Islet precursor cell (in vitro differentiated cells): ENCODE measurements around the gene UBE2M.
A peak's percentile ranks its signal among the peaks of the same experiment; 100 is the strongest.

ENCODE experiments used
- DNase-seq: peaks from one replicate; pipeline ENCODE4 v3.0.0-alpha.2; 2018

The UBE2M gene

GRCh38 chr19:58538257-58539168, 19.9 kb downstream of the UBE2M start:
- DNase-seq = peak; percentile 92

GRCh38 chr19:58536852-58537798, 21.3 kb downstream of the UBE2M start:
- DNase-seq = no peak

GRCh38 chr19:58535857-58536256, 22.6 kb downstream of the UBE2M start:
- DNase-seq = no peak

GRCh38 chr19:58531034-58531840, 27.2 kb downstream of the UBE2M start:
- no peak for DNase-seq

- no peak for DNase-seq
Measured at GRCh38 chr19:58529405-58529804, 29.0 kb downstream of the UBE2M start.

- no peak for DNase-seq
Measured at GRCh38 chr19:58522709-58523108, 35.7 kb downstream of the UBE2M start.

- DNase-seq = no peak
Measured at GRCh38 chr19:58521651-58522050, 36.8 kb downstream of the UBE2M start.

- no peak for DNase-seq
Measured at GRCh38 chr19:58520257-58520599, 38.2 kb downstream of the UBE2M start.

GRCh38 chr19:58519355-58520256, 38.8 kb downstream of the UBE2M start, which contains the start of gene ZBTB45:
Gene ZBTB45 (minus strand): TSS chr19:58519810. CDS start chr19:58517673, 2,137 bp downstream.
- peak; percentile 98 for DNase-seq

- peak; percentile 85 for DNase-seq
Measured at GRCh38 chr19:58519087-58519354, 39.4 kb downstream of the UBE2M start.

GRCh38 chr19:58518256-58519086, 39.9 kb downstream of the UBE2M start:
- no peak for DNase-seq

GRCh38 chr19:58516964-58517833, 41.2 kb downstream of the UBE2M start:
- no peak for DNase-seq

GRCh38 chr19:58516246-58516836, 42.1 kb downstream of the UBE2M start:
- DNase-seq = no peak

- no peak for DNase-seq
Measured at GRCh38 chr19:58515259-58515658, 43.2 kb downstream of the UBE2M start.

- DNase-seq = no peak
Measured at GRCh38 chr19:58514564-58515022, 43.8 kb downstream of the UBE2M start.

GRCh38 chr19:58513694-58514563, 44.5 kb downstream of the UBE2M start:
- peak; percentile 94 for DNase-seq

GRCh38 chr19:58513213-58513693, 45.2 kb downstream of the UBE2M start:
- no peak for DNase-seq
